Astrocyte (in vitro differentiated cells and primary cell): ENCODE measurements around the gene NCSTN. TPM values are rescaled to one million over a fixed set of nuclear protein-coding genes. Genes with fewer than 3 reads are reported as not detected.

ENCODE experiments used
- DNase-seq: peaks from one replicate; pipeline ENCODE4 v3.0.0-alpha.2; 2010; ENCODE audit warnings: low read depth
- FAIRE-seq: peaks from 2 replicates; lab custom pipeline; 2011; peaks lifted over from hg19 to GRCh38; lab: Jason Lieb, UNC
- H2AFZ ChIP-seq: 2 replicates; pipeline ENCODE4 v1.6.0; 2012; ENCODE audit warnings: low read depth, low read length, inconsistent platforms
- H3K27ac ChIP-seq: 2 replicates; pipeline ENCODE4 v1.5.1; 2011; ENCODE audit warnings: low read depth, low read length, inconsistent platforms
- H3K27me3 ChIP-seq: 2 replicates; pipeline ENCODE4 v1.6.0; 2011; ENCODE audit warnings: low read length, inconsistent platforms; ENCODE audit not compliant: insufficient read depth
- H3K36me3 ChIP-seq: 2 replicates; pipeline ENCODE4 v1.5.1; 2011; ENCODE audit warnings: low read length, inconsistent platforms; ENCODE audit not compliant: insufficient read depth
- H3K4me1 ChIP-seq: 2 replicates; pipeline ENCODE4 v1.5.1; 2011; ENCODE audit warnings: low read length, inconsistent platforms; ENCODE audit not compliant: insufficient read depth
- H3K4me2 ChIP-seq: 2 replicates; pipeline ENCODE4 v1.6.0; 2012; ENCODE audit warnings: low read length, inconsistent platforms
- H3K4me3 ChIP-seq: 2 replicates; pipeline ENCODE4 v1.5.1; 2011; ENCODE audit warnings: low read depth, mild to moderate bottlenecking, low read length, inconsistent platforms; ENCODE audit not compliant: insufficient read depth
- H3K79me2 ChIP-seq: 2 replicates; pipeline ENCODE4 v1.6.0; 2012; ENCODE audit warnings: mild to moderate bottlenecking, low read length, inconsistent platforms; ENCODE audit not compliant: insufficient read depth
- H3K9ac ChIP-seq: 2 replicates; pipeline ENCODE4 v1.6.0; 2012; ENCODE audit warnings: mild to moderate bottlenecking, low read length, inconsistent platforms
- H3K9me3 ChIP-seq: 2 replicates; pipeline ENCODE4 v1.5.1; 2012; ENCODE audit warnings: low read depth, mild to moderate bottlenecking, low read length, inconsistent platforms; ENCODE audit not compliant: insufficient read depth
- H4K20me1 ChIP-seq: 2 replicates; pipeline ENCODE4 v1.6.0; 2012; ENCODE audit warnings: low read length, inconsistent platforms; ENCODE audit not compliant: insufficient read depth
- H3K27ac Mint-ChIP-seq: one replicate; pipeline ENCODE4 v1.8.0; 2021; ENCODE audit warnings: mild to moderate bottlenecking, mixed read lengths; ENCODE audit not compliant: unreplicated experiment
- H3K27me3 Mint-ChIP-seq: one replicate; pipeline ENCODE4 v1.8.0; 2021; ENCODE audit warnings: low read depth, mixed read lengths; ENCODE audit not compliant: unreplicated experiment
- H3K36me3 Mint-ChIP-seq: one replicate; pipeline ENCODE4 v1.8.0; 2021; ENCODE audit warnings: low read depth, mixed read lengths; ENCODE audit not compliant: unreplicated experiment
- H3K4me1 Mint-ChIP-seq: one replicate; pipeline ENCODE4 v1.8.0; 2021; ENCODE audit warnings: low read depth, mixed read lengths; ENCODE audit not compliant: unreplicated experiment
- H3K4me3 Mint-ChIP-seq: one replicate; pipeline ENCODE4 v1.8.0; 2021; ENCODE audit warnings: mild to moderate bottlenecking, moderate library complexity, mixed read lengths; ENCODE audit not compliant: unreplicated experiment
- H3K9me3 Mint-ChIP-seq: one replicate; pipeline ENCODE4 v1.8.0; 2021; ENCODE audit warnings: mild to moderate bottlenecking, mixed read lengths; ENCODE audit not compliant: unreplicated experiment
- CTCF ChIP-seq: IDR thresholded peaks from 2 replicates; pipeline ENCODE4 v1.5.1; 2011; ENCODE audit warnings: low read depth, mild to moderate bottlenecking, inconsistent platforms, low read length, moderate library complexity; ENCODE audit not compliant: insufficient read depth
- EZH2 ChIP-seq: IDR thresholded peaks from 2 replicates; pipeline ENCODE4 v1.6.1; 2012; ENCODE audit warnings: mild to moderate bottlenecking, low read length, inconsistent platforms; ENCODE audit not compliant: insufficient read depth
- total RNA-seq: library from RNA; stranded (reverse); gene quantifications from 2 replicates; pipeline ENCODE4 v1.2.1, GENCODE V29; 2021

The NCSTN gene
- total RNA-seq, 1 donor from 2014 or later, result 171 TPM

GRCh38 chr1:160322831-160323230 lies 20.4 kb upstream of the NCSTN start:
- Histone ChIP-seq H3K4me1 (no peaks in the 10 kb centered on the region), H3K4me2 (no peak overlapping the region), H2AFZ (no peak overlapping the region), H3K4me3 (no peak overlapping the region), H3K79me2 (peaks cover 91% of the 10 kb centered on the region), H3K9ac (no peak overlapping the region), H3K36me3 (peaks cover 53% of the 10 kb centered on the region), H4K20me1 (peaks cover 87% of the 10 kb centered on the region), H3K27ac (no peak overlapping the region), H3K9me3 (no peaks in the 10 kb centered on the region), H3K27me3 (no peaks in the 10 kb centered on the region)
- no peak for FAIRE-seq
- Mint-ChIP-seq H3K4me3 (no peak overlapping the region), H3K4me1 (peaks cover 2% of the 10 kb centered on the region), H3K36me3 (peaks cover 7% of the 10 kb centered on the region), H3K9me3 (no peaks in the 10 kb centered on the region), H3K27me3 (no peaks in the 10 kb centered on the region), H3K27ac (no peak overlapping the region)
- DNase-seq, result no peak
- TF ChIP-seq EZH2 (no peak), CTCF (no peak)

GRCh38 chr1:160325252-160325651 lies 17.9 kb upstream of the NCSTN start:
- no peaks in the 10 kb centered on the region for H3K9me3 Mint-ChIP-seq
- H3K79me2 ChIP-seq, result peaks cover 91% of the 10 kb centered on the region

More at GRCh38 chr1:160325252-160325651, 17.9 kb upstream of the NCSTN start:
- Mint-ChIP-seq H3K36me3 (peaks cover 12% of the 10 kb centered on the region), H3K4me3 (no peak overlapping the region), H3K4me1 (no peaks in the 10 kb centered on the region), H3K27me3 (no peaks in the 10 kb centered on the region), H3K27ac (no peak overlapping the region)
- H2AFZ ChIP-seq, result no peak overlapping the region
- peaks cover 69% of the 10 kb centered on the region for H3K36me3 ChIP-seq
- no peak overlapping the region for H3K4me3 ChIP-seq
- no peak for TF ChIP-seq EZH2
- no peak for TF ChIP-seq CTCF
- no peaks in the 10 kb centered on the region for H3K9me3 ChIP-seq
- no peaks in the 10 kb centered on the region for H3K4me1 ChIP-seq
- H3K27me3 ChIP-seq, result no peaks in the 10 kb centered on the region
- no peak overlapping the region for H3K27ac ChIP-seq
- H3K4me2 ChIP-seq, result no peak overlapping the region
- FAIRE-seq (no peak), DNase-seq (no peak)
- H3K9ac ChIP-seq, result no peak overlapping the region
- H4K20me1 ChIP-seq, result peaks cover 90% of the 10 kb centered on the region
